HPDE6-E6E7 (cell line): Measurements from ENCODE around the gene GOSR2.
"Not testable (repeated sequence)": the region's sequence is repeated elsewhere in the genome, so short reads cannot be mapped to it uniquely, and the experiment has no call there.

Experiments
- DNase-seq: peaks from one replicate; pipeline ENCODE4 v3.0.0; 2011; ENCODE audit warnings: missing footprints; ENCODE audit errors: extremely low spot score

The GOSR2 gene

DNA sequence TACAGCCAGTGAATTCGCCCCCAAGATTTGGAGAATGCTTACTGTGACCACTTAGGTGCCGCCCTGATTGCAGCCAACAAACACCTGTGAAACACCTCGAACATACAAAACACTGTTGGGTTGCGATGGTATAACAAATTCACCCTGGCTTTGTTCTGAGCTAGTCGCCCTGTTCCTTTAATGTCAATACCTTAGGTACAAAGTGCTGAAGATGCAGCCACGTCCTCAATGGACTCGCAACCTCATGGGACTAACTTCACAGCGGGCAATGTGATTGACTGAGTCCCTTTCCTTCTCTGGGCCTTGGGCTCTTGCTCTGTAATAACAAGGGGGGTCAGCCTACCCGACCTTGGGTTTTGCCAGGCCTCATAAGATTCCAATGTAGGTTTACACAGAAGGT lies 28.9 kb upstream of the GOSR2 start:
- DNase-seq = no peak

DNA sequence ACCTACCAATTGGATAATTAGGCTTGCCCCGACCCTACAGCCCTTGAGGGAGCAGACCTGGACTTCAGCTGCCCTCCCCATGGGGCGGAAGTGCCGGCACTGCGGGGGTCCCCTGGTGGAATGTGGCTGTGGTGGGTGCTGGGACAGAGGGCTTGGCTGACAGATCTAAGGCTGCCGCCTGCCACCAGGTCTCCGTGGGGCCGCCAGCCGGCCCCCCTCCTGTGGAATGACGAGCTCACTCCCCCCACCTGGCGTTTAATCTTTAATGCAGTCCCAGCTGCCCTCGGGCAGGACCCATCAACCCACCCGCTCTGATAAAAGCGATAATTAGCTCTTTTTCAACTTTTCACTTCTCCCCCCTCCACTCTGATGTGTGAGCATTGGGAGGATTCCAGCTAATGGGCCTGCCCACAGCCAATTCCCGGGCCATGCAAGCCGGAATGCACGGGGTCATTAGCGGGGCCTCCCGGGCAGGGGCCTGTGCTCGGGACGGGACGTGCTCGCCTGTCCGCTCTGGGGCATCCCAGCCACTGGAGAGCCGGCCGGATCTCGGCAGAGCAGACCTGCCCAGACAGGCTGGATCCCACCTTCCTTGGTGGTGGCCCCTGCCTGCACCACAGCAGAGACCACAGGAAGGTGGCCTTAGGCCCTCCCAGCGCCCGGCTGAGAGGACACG lies 28.3 kb upstream of the GOSR2 start:
- no peak for DNase-seq

DNA sequence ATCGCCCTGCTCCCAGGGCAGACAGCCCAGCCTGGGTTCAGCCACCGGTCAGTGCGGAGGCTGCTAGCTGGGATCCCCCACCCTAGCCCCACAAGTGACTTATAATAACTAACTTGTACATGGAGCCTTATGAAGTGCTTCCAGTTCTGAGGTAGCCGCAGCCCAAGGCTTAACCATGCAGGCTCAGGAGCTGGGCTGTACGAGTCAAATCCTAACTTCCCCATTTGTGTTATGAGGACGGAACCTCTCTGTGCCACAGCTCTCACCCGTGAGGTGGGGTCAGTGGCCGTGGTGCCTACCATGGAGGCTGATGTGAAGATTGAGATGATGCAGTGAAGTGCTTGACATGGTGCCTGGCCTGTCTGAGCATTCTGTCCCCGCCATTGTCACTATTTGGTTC lies 27.8 kb upstream of the GOSR2 start:
- no peak for DNase-seq

DNA sequence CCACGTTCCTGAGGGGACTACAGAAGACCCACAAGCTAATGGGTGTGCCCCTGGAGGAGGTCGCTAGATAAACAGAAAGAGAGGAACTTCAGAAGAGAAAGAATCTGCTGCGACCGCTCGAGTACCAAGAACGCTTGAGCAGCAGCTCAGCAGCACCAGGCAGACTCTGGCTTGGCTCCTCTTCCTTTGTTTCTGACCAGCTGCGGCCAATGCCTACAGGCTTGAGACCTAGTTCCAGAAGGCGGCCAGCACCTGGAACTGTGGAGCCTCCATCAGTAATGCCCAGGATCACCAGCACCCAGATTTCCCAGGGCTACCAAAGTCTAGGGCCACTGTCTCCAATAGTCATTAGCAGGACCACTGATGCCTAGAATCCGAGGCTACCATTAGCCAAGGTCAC lies 26.0 kb upstream of the GOSR2 start:
- DNase-seq = no peak

DNA sequence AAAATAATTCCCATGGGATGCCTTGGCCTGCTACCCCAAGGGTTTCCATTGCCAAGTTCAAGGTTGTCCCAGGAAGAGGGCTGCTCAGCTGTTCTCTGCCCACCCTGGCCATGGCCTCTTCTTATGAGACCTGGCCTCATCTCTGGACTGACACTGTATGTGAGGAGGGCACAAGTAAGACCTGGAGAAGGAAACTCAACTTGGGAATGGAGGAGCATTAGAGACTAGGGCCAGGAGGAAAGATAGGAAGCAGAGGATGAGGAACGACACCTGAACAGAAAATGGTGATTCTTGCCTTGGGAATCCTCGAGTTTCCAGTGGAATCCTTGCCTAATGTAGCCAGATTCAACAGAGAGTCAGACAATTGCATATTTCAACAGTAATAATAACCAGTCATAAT lies 24.6 kb upstream of the GOSR2 start:
- no peak for DNase-seq

DNA sequence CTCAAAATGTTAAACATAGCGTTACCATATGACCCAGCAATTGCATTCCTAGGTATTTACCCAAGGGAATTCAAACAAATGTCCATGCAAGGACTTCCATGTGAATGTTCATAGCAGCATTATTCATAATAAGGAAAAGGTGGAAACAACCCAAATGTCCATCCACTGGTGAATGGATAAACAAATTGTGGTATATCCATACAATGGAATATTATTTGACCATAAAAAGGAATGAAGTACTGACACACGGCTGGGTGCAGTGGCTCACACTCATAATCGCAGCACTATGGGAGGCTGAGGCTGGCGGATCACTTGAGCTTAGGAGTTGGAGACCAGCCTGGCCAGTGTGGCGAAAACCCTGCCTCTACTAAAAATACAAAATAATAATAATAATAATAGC lies 24.1 kb upstream of the GOSR2 start:
- no peak for DNase-seq

DNA sequence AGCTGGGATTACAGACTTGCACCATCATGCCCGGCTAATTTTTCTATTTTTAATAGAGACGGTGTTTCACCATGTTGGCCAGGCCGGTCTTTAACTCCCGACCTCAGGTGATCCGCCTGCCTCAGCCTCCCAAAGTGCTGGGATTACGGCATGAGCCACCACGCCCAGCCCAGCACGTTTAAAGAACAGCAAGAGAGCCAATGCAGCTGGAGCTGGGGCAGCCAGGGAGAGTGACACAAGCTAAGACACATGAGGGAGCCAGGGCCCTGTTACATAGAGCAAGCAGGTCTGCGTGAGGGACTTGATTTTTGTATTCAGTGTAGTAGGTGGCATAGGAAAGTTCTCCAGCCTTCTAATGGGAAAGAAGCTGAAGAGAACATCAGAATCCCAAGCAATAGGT lies 21.7 kb upstream of the GOSR2 start:
- no peak for DNase-seq

DNA sequence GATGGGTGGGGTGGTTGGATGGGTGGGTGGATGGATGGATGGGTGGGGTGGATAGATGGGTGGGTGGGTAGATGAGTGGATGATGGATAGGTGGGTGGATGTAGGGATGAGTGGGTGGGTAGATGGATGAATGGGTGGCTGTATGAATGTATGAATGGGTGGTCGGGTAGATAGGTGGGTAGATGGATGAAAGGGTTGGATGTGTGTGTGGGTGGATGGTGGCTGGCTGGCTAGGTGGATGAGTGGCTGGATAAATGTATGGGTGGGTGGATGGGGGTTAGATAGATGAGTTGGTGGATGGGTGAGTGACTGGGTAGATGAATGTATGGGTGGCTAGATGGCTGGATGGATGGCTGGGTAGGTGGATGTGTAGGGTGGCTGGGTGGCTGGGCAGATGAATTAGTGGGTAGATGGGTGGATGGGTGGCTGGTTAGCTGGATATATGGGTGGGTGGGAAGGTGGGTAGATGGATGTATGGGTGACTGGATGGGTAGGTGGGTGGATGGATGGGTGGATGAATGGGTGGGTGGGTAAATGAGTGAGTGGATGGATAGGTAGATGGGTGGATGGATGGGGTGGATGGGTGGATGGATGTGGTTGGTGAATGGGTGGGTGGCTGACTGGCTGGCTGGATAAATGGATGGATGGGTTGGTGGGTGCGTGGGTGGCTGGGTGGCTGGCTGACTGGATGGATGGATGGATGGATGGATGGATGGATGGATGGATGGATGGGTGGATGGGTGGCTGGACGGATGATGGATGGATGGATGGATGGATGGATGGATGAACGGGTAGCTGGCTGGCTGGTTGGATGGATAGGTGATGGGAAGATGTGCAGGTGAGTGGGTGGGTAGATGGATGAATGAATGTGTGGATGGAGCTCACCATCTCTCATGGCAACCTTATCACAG lies 18.9 kb upstream of the GOSR2 start:
- no peak for DNase-seq

DNA sequence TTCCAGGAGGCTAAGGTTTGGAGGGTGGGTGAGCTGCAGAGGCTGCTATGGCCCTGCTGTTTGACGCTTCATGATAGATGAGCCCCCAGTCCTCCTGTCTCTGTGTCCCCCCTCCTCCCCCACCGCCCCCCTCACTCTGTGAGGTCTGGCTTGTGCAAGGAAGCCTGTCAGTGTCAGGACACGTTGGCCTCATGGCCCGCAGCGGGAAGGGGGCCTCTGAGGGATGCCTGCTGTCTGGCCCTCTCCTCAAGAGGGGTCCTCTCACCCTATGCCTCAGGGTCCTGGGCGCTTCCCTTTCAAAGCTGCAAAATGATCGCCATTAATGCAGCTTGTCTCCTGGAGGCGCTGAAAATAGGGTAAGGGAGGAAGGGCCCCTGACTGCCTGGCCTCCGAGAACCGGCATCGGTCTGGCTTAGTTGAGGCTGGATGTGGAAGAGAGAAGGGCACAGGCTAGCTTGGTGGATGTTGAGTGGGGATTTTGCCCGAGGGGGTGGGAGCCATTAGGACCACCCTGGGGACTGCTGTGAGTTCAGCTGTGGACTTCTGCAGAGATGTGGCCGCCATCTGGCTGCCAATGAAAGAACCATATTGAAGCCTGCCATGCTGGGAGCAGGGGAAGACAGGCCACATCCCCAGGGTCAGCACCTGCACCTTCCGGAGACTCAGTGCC lies 14.8 kb upstream of the GOSR2 start:
- no peak for DNase-seq

DNA sequence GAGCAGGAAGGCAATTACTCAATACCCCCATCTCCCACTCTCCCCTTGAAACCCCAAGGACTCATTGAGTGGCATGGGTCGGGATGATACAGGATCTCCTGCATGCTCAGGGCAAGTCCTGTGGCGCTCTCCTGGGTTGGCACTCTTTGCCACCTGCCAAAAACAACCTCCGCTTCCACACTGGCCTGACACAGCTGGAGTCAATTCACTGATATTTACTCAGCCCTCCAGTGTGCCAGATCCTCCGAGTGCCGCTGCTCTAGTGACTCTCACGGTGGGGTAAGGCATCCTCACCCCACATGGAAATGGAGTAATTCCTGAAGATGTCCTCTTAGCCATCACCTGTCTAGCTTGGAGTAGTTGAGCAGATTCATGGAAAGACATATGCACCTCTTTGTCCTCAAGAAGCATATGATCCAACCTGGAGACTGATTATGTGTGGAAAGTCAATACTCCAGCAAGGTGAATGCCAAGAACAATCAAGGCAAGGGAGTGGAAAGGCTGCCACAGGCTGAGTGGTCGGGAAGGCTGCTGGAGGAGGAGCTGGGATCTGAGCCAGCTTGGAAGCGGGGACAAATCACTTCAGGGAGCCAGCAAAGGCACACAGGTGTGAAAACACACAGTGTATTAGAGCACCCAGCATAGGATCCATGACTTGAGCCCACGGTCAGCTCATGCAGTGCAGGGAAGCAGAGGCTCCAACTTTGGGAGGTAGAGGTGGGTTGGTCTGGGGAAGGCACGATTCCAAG lies 12.6 kb upstream of the GOSR2 start:
- DNase-seq = no peak

DNA sequence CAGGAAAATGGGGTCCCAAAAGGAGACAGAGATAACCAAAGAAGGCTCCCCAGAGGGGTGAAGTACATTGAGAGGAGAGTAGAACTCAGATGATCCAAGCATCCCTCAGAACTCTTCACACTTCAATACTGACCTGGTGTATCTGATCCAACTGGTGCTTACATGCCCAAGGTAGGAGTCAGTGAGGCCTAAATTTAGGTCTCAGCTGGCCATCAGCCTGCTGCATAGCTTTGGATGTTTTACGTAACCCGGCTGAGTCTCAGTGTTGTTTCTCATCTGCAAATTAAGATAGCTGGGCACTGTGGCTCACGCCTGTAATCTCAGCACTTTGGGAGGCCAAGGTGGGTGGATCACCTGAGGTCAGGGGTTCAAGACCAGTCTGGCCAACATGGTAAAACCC lies 11.6 kb upstream of the GOSR2 start:
- no peak for DNase-seq

DNA sequence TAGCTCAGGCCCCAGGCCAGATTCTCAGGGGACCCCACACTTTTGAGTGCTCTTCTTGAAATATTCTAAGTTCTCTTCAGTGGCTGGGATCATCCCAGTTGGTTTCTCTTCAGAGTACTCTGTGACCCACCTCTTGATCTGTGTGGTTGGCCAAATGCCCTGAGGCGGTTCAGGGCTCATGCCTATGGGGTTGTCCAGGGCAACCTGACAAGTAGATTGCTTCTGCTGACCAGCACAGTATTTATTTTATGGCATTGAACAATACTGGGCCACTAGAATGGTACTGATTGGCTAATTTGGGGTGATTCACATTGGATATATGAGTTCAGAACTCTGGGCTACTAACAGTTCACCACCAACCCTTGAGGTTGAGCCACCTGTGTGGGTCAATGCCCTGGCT lies 7.4 kb upstream of the GOSR2 start:
- DNase-seq = no peak

DNA sequence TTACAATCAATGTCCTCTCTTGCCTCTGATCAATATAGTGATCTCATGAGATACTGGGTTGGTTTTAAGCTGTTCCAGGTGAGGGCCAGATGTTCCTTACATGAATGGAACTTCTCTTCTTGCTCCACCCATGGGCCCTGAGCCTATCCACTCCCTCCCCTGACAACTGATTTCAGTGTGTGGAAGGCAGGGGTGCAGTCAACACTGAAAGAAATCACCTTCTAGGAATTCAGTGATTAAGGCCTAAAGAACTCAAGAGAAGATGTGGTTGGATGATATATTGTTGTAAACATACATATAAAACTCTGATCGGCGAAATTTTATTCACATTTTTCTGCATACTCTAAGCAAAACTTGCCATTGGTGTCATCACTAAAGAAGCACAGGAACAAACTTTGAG lies 6.7 kb upstream of the GOSR2 start:
- no peak for DNase-seq

DNA sequence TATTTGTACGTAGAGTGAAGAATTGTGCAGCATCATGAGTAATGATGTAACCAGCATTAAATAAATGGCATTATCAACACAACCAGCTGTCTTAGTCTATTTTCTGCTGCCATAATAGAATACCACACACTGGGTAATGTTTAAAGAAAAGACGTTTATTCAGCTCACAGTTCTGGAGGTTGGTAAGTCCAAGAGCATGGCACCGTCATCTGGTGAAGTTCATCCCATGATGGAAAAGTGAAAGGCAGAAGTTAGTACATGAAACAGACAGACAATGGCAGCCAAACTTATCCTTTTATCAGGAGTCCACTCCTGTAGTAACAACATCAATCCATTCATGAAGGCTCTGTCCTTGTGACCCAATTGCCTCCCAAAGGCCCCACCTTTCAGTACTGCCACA lies 6.3 kb upstream of the GOSR2 start:
- no peak for DNase-seq

DNA sequence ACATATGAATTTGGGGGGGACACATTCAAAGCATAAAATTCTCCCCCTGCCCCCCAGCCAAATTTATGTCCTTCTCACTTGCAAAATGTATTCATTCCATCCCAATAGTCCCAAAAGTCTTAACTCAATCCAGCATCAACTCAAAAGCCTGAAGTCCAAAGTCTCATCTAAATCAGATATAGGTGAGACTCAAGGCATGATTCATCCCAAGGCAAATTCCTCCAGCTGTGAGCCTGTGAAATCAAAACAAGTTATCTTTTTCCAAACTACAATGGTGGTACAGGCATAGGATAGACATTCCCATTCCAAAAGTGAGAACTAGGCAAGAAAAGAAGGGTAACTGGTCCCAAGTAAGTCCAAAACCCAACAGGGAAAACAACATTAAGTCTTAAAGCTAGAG lies 5.9 kb upstream of the GOSR2 start:
- no peak for DNase-seq

DNA sequence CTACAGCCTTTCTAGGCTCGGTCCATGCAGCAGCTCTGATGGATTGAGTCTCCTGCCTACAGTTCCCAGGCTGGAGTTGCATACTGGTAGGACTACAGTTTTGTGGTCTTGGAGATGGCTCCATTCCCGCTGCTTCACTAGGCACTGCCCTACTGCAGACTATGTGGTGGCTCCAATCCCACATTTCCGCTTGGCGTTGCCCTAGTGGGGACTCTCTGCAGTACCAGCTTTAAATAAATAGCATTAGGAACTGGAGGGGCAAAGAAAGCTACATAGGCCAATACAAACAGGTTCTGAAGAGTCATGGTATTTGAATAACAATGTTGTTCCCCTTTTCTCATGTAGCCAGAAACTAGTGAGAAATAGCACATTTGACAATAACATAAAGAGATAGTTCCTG lies 5.4 kb upstream of the GOSR2 start:
- no peak for DNase-seq

DNA sequence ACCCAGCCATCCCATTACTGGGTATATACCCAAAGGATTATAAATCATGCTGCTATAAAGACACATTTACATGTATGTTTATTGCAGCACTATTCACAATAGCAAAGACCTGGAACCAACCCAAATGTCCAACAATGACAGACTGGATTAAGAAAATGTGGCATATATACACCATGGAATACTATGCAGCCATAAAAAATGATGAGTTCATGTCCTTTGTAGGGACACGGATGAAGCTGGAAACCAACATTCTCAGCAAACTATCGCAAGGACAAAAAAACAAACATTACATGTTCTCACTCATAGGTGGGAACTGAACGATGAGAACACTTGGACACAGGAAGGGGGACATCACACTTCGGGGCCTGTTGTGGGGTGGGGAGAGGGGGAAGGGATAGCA lies 998 bp upstream of the GOSR2 start:
- DNase-seq = not testable (repeated sequence)

DNA sequence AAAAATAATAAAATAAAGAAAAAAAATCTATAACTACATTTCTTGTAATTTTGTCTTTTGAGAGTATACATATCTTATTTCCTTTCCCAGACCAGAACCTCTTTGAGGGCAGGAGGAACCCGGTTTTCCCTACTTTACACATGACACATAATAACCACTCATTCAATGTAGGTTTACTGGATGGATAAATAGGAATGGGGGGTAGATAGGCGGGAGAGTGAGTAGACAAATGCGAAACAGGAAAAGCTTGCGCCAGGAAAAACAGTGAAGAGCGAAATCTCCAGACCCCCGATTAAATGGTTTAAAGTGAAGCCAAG lies 515 bp upstream of the GOSR2 start:
- no peak for DNase-seq

DNA sequence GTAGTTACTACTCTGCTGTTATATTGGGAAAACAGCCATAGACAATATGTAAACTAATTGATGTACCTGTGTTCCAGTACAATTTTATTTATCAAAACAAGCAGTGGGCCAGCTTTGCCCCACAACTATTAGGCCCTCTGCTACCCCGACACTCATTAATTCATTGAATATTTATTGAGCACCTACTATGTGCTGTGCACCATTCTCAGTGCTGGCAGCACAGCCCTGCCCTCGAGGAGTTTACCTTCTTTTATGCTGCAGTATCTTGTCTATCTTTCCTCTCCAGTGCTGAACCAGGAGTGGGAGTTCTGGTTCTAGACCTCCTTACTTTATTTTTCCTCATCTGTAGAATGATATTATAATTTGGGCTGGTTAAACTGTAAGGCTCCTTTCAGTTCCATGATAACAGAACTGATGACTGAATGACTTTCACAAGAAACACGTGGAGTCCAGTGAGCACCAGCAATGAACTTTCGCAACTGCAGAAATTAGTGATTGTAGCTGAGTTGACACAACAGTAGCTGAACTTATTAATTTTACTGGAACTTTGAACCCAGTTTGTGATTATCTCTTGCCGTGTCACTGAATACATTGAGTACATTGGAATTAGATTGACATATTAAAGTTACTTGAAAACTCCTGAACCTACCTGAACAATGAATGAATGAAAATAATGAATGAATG lies 2.4 kb downstream of the GOSR2 start:
- DNase-seq = no peak

DNA sequence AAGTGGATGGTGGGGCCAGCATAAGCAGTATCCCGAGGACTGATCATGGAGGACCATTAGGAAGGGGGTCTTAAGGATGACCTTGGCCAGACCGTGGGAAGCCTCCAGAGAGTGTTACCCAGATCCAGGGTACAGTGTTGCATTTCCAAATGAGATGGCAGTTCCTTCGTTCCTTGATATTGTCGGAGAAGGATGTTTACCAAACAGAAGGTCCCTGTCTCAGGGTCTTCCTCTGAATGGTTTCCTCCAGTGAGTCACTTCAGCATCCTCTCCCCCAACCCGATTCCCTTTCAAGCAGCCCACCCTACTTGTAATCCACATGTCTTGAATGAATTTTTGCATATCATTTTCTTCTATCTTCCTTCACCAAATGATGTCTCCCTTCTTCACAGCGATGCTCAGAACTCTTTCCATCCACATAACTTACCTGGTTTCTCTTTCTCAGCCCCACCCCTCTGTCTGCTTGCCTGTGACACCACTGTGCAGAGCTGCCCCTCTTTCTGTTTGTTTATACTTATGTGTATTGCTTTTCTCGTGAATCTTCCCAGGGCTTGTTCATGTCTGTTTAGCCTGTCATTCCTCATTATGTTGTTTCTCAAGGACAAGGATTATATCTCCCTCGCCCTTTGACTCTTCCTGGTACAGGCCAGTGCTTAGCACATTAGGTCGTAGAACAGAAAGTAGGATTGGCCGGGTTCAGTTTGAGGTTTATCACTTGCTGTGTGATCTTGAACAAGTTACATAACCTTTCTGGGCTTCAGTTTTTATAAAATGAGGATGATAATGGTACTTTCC lies 5.7 kb downstream of the GOSR2 start:
- no peak for DNase-seq

DNA sequence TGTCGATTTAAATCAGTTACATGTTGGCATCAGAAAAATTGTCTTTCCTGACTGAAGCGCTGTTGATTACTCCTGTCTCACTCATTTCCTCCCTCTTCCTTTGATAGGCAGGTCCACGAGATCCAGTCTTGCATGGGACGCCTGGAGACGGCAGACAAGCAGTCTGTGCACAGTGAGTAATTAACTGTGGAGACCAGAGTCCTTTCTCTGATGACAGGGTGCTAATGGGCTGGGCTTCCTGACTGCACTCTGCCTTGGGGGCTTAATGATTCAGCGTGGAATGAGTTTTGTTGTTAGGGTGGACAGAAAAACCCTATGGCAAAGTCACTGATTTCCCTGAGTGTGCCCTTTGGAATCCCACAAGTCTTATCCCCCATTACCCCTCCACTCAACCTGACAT lies 6.5 kb downstream of the GOSR2 start:
- DNase-seq = peak; percentile 62
